HG03460 (cell line): ENCODE data around the gene RASD1.
"Not testable (repeated sequence)": the region's sequence is repeated elsewhere in the genome, so short reads cannot be mapped to it uniquely, and the experiment has no call there.

ENCODE experiments used
- ATAC-seq: cut with Tn5 transposase; IDR thresholded peaks from one replicate; pipeline ENCODE4 v1.9.1; 2021; ENCODE audit not compliant: unreplicated experiment

RASD1 gene

GRCh38 chr17:17472333-17472920, 23.8 kb downstream of the RASD1 start:
- ATAC-seq = no peak

- ATAC-seq = no peak
These were observed 26.2 kb downstream of the RASD1 start for GRCh38 chr17:17469996-17470395.

DNA sequence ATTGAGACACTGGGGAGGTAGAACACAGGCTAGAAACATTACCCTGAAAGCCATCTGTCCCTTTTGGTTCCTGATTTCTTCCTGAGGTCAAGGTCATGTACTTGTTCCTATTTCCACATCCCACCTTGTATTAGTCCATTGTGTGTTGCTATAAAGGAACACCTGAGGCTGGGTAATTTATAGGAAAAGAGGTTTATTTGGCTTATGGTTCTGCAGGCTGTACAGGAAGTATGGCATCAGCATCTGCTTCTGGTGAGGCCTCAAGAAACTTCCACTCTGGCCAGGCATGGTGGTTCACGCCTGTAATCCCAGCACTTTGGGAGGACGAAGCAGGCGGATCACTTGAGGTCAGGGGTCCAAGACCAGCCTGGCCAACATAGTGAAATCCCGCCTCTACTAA, 26.8 kb downstream of the RASD1 start:
- ATAC-seq = no peak

DNA sequence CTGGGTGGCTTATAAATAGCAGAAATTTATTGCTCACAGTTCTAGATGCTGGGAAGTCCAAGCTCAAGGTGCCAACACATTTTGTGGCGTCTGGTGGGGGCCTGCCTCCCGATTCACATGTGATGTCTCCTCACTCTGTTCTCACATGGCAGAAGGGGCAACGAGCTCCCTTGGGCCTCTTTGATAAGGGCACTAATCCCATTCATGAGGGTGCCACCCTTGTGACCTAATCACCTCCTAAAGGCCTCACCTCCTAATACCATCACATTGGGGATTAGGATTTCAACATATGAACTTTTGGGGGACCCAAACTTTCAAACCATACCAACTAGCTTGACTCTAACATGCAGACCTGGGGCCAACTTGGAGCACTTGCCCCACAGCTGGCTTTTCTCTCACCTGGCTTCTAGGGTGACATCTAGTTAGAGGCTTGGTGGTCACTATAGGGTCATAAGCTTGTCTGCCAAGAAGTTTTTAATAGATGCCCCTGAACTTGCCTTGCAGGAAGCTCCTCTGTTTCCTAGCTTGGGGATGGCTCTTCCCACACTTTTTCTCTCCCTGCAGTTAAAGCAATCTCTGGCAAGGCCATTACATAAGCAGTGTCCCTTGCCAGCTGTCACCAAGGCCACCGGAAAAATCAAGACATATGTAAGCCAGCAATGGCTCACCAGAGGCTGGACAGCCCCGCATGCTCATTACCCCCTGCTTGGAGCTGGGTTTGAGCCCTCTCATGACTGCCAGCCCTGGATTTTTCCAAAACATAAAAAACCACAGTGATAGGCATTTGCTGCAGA, 27.8 kb downstream of the RASD1 start:
- no peak for ATAC-seq

DNA sequence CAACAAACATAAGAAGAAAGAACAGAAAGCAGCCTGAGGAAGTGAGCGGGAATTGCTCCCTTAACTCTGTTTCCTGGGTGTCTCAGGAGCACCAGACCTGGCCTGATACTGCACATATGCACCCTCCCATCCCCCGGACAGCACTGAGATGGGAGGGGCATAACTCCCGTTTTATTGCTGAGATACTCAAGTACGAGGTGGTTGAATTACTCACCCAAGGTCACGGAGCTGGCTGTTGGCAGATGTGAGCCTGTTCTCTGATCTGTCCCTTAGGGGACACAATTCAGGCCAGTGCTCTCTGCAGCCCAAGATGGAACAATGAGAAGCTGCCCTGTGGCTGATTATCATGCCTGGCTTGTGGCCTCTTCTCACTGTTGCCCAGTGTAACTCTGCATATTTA, 28.5 kb downstream of the RASD1 start:
- no peak for ATAC-seq

DNA sequence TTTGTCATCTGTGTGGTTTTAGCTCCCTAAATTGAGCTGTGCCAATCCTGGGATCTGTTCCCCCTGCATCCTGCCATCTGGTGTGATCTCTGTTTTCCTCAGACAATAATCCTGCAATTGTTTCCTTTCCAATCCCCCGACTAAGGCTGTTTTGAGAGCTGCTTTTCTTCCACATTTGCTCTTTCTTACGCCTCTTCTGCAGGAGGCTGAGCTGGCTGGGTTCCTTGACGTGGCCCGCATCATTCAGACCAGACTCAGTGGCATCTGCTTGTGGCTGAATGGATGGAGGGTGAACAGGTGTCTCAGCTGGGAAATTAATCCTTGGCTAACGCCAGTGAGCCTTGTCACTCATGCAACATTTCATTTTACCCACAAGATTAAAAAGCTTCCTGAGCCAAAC, 29.2 kb downstream of the RASD1 start:
- ATAC-seq = no peak

- ATAC-seq = no peak
These were observed 29.7 kb downstream of the RASD1 start for GRCh38 chr17:17466511-17466910.

DNA sequence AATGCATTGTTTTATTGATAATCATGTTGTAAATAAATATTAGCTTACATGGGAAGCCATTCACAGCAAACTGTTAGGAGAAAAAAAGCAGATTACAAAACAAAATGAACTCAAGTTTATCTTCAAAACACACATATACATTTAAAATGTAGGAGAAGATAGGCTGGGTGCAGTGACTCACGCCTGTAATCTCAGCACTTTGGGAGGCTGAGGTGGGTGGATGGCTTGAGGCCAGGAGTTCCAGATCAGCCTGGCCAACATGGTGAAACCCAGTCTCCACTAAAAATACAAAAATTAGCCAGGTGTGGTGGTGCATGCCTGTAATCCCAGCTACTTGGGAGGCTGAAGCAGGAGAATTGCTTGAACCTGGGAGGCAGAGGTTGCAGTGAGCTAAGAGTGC, 30.3 kb downstream of the RASD1 start:
- not testable (repeated sequence) for ATAC-seq

DNA sequence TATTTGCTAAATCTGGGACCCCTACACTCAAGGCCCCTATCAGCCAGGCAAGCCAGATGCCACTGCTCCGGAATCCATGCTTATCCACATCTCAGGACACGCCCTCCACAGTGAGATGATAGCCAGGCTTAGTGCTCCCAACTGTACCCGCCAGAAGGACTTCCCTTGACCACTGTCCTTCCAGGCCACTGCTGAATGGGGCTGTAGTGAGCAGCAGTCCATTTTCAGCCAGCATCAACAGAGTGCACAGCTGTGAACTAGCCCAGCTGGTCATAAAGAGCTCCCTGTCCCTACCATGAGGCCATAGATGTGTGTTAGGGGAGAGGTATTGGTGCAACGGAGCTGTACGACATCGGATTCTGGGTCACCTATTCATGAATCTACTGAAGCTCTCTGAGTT, 32.4 kb downstream of the RASD1 start:
- no peak for ATAC-seq

- ATAC-seq = no peak
These were observed 34.0 kb downstream of the RASD1 start for GRCh38 chr17:17462048-17462824.

DNA sequence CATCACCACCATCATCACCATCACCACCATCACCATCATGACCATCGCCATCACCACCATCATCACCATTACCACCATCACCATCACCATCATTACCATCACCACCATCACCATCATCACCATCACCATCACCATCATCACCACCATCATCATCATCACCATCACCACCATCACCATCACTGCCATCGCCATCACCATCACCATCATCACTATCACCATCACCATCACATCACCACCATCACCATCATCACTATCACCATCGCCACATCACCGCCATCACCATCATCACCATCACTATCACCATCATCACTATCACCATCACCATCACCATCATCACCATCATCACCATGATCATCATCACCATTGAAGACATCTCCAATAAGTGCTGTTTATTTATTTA, 36.2 kb downstream of the RASD1 start:
- no peak for ATAC-seq

- no peak for ATAC-seq
These were observed 38.5 kb downstream of the RASD1 start for GRCh38 chr17:17457680-17458079.

DNA sequence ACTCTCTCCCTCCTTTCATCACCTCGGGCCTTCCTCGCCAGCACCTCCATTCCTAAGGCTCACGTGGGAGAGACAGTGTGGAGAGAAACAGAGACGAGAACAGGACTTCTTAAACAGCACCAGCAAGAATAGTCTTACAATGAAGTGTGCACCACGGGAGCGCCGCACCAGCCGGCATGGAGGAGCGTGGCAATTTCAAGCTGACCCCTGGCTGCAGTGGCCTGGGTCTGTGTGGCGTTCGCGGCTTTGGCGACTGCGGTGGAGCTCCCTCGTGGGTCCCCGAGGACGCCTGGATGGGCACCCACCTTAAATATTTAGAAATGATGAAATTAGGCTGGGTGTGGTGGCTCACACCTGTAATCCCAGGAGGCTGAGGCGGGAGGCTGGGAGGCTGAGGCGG, 39.9 kb downstream of the RASD1 start:
- ATAC-seq = no peak

- ATAC-seq = no peak
These were observed 41.0 kb downstream of the RASD1 start for GRCh38 chr17:17455173-17455572.

DNA sequence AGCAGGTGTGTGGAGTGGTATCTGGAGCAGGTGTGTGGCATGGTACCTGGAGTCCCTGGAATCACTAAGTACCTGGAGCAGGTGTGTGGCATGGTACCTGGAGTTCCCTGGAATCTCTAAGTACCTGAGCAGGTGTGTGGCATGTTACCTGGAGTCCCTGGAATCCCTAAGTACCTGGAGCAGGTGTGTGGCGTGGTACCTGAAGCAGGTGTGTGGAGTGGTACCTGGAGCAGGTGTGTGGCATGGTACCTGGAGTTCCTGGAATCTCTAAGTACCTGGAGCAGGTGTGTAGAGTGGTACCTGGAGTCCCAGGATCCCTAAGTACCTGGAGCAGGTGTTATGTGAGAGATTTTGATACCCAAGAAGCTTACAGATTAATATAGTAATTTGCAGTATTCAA, 41.5 kb downstream of the RASD1 start:
- not testable (repeated sequence) for ATAC-seq

GRCh38 chr17:17454276-17454675, 41.9 kb downstream of the RASD1 start:
- no peak for ATAC-seq

GRCh38 chr17:17453088-17453487, 43.1 kb downstream of the RASD1 start:
- ATAC-seq = no peak

DNA sequence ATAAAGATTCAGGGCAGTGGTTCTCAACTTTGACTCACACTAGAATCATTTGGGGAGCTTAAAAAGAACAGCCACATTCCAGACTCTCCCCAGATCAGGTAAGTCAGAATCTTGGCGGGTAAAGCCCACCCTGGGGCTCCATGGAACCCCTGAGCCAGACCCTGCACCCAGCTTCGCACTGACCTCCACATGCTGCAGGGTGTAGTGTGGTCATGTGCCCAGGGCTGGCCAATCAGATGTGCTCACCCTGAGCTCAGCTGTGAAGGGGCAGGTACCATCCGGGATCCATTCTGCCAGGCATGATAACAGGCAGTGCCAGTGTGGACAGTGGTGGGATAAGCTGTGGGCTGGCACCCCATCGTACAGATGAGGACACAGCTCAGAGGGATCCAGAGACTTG, 47.5 kb downstream of the RASD1 start:
- ATAC-seq = no peak

GRCh38 chr17:17448076-17448475, 48.1 kb downstream of the RASD1 start:
- no peak for ATAC-seq

- ATAC-seq = no peak
These were observed 48.9 kb downstream of the RASD1 start for GRCh38 chr17:17447264-17447663.

DNA sequence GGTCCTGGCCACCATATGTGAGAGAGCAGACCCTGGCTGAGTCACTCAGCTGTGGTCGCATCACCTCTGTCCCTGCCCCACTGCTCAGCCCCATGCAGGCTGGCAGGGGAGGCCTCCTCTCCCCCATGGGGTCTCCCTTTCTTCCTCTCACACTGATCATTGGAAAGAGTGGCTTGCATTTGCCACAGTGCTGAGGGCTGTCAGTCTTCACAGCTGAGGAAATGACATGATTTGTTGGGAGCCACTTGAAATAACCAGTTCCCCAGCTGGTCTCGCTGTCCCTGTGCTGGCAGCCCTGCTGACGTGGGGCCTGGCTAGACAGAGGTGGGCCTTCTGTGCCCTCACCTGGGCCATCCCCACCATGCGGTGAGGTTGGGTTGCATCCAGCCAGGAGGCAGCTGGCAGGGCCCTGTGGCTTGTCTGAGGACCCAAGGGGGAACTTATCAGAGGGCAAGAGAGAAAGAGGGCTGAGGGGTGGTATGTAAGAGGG, 49.5 kb downstream of the RASD1 start:
- ATAC-seq = no peak
